HG02852 (cell line): ENCODE data around the gene OR8A1.
"Not testable (repeated sequence)": the region's sequence is repeated elsewhere in the genome, so short reads cannot be mapped to it uniquely, and the experiment has no call there.

Source experiments
- ATAC-seq: cut with Tn5 transposase; IDR thresholded peaks from one replicate; pipeline ENCODE4 v1.9.1; 2021; ENCODE audit warnings: mild to moderate bottlenecking, moderate library complexity; ENCODE audit not compliant: unreplicated experiment

Gene OR8A1

DNA sequence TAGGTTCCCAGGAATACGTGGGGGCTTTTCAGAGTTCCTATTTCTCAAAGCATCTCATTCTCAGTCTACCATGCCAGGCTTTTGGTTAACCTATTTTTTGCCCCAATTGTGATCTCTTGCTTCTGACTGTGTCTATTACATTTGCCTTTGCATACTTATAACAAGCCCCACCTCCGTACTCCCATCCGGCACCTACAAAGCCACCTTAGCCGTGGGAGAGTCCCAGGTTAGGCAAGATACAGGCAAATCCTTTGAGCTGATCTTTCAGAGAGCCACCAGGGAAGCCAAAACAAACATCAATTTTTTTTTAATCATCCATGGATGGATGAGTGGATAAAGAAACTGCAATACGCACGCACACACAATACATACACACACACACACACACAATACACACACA is 22.8 kb downstream of the OR8A1 start:
- ATAC-seq, result no peak

DNA sequence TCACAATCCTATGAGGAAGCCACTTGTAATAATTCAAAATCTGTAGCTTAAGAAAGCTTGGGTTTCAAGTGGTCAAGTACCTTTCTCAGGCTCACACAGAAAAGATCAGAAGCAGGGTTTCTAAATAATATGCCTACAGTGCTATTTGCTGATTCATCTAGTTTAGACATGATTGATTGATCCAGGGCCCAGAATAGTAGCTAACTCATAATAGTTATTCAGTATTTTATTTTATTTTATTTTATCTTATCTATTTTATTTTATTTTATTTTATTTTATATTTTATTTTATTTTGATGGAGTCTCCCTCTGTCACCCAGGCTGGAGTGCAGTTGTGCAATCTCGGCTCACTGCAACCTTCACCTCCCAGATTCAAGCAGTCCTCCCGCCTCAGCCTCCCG is 25.5 kb downstream of the OR8A1 start:
- no peak for ATAC-seq

DNA sequence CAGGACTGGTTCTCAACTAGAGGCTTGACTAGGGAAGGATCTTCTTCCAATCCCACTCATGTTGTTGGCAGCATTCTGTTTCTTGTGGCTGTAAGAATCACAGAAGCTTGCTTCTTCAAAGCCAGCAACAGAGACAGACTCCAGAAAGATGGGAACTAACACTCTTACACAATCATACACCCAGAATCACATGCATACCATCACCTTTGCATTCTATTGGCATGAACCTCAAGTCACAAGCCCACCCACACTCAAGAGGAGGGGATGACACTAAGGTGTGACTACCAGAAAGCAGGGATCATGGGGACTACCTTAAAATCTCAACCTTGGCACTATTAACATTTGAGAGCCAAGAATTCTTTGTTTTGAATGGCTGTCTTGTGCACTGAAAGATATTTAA is 27.8 kb downstream of the OR8A1 start:
- ATAC-seq, result no peak

DNA sequence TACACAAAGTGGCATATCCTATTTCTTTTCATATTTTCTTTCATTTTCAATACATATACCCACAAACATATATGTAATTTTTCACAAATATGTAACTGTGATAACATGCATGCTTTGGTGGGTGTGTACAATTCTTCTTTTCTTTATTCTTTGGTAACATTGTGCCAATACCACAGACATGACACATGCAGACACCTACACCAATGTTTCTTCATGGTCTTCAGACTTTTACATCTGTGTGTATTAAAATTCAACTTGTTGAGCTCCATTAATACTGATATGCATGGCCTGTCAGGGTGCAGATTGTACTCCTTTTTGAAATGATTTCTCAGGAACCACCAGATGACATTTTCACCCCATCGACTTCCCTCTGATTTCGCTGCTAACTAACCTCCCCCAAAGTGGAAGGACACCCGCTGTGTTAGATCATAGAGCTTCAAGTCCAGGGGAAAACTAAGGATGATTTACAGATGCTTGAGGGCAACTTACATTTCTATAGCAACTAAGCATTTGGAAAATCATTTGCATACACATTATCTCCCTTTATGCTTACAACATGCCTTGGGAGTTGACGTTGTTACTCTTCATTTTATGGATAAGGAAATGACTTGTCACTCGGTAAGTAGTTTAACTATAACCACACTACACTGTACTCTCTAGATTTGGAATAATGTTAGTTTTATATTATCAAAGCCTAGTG is 31.0 kb downstream of the OR8A1 start:
- ATAC-seq, result no peak

DNA sequence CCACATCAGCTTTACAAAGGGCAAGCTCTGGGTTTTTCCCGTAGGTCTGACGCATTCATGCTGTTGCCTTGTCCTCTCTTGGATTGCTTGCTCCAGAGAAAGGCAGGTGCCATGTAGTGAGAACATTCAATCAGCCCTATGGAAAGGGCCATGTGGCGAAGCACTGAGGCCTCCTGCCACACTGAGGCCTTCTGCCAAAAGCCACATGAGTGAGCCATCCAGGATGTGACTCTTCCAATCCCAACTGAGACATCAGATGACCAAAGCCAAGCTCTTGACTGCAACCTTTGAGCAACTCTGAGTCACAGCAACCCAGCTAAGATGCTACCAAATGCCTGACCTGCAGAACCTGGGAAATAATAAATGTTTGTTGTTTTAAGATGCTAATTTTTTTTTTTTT is 32.4 kb downstream of the OR8A1 start:
- ATAC-seq, result no peak

DNA sequence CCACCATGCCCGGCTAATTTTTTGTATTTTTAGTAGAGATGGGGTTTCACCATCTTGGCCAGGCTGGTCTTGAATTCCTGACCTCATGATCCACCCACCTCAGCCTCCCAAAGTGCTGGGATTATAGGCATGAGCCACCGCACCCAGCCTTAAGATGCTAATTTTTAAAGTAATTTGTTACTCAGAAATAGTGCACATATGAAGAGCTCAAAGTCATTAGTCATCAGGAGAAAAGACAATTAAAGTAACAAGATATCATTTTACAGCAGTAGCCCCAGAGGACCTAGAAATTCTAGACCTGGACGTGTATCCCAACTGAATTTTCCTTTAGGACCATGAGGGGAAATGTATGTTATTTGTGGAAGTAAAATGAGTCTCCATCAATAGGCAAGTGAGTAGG is 32.9 kb downstream of the OR8A1 start:
- ATAC-seq, result not testable (repeated sequence)

DNA sequence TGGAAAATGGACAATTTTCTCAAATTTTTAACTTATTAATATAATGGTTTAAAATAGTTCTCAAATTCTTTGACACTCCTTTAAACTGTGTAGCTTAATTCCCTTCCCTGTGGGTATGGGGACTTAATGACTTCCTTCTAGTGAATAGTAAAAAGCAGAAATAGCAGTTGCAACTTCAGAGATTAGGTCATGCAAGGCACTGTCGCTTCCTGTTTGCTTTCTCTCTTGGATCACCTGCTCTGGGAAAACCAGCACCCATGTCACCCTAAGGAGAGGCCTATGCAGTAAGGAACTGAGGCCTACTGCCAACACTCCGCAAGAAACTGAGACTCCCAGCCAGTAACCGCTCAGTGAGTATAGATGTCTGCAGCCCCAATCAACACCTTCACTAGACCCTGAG is 35.9 kb downstream of the OR8A1 start:
- ATAC-seq, result no peak

DNA sequence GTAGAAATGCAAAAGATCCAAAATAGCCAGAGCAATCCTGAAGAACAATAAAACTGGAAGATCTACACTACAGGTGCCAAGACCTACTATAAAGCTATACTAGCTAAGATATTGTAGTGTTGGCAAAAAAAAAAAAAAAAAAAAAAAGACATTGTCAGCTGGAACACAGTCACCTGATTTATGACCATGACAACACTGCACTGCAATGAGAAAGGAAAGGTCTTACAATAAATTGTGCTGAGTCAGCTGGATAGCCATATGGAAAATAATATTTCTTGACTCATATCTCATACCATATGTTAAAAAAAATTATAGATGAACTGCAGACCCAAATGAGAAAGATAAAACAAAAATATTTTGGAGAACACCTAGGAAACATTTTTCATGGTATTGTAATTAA is 38.4 kb downstream of the OR8A1 start:
- no peak for ATAC-seq

DNA sequence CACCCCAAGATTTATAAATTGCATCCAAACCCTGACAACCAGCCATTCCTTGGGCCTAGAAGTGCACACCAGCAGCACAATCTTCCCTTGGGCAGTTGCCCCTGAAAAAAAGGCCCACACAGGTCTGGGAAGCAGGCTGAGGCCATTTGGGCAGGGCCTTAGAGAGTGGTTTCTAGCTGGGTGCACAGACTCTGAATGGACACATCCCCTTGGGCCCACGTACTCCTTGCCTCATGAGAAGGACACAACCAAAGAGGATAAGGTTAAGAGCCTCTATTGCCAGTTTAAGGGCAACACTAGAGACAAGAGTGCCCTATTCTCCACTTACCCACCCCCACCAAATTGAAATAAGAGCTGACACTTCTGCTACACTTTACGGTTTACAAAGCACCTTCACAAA is 40.5 kb downstream of the OR8A1 start:
- ATAC-seq, result no peak

DNA sequence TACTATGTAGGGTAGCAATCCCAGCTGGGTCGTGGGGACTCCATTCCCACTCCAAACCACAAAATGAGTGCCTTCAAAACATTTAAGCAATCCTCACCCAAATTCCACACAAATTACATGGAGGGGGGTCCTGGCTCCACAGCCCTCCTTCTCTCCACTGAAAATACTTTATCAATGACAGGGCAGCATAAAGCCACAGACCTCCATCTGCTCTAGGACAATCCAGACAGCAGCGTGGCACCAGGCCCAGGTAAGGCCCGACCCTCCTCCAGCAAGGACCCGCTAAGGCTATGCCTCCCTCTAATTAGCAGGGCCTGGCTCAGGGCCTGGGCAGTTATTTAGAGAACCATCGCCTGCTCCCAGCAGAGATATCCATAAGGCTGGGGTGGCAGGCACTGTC is 41.3 kb downstream of the OR8A1 start, which contains the start of gene PANX3:
PANX3 (plus strand) TSS at position 365 of the 400 bp plus-strand sequence. CDS start 129 bp downstream, outside the sequence.
- no peak for ATAC-seq

DNA sequence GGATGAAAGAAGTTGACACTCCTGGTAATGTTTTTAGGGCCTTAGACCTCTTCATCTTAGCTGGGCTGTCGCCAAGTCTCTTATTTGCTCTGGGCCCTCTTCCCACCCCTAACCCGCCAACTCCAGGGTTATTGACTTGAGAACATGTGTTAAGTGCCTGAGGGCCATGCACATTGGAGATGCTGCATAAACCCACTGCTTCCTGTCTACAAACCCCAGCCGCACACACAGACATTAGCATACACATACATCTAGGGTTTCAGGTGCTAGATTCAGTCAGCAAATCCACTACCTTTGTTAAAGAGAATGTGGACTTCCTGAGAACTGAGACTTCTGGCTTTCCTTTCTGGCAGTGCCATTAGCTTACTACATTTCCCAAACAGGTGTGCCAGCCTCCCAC is 42.2 kb downstream of the OR8A1 start:
- no peak for ATAC-seq

DNA sequence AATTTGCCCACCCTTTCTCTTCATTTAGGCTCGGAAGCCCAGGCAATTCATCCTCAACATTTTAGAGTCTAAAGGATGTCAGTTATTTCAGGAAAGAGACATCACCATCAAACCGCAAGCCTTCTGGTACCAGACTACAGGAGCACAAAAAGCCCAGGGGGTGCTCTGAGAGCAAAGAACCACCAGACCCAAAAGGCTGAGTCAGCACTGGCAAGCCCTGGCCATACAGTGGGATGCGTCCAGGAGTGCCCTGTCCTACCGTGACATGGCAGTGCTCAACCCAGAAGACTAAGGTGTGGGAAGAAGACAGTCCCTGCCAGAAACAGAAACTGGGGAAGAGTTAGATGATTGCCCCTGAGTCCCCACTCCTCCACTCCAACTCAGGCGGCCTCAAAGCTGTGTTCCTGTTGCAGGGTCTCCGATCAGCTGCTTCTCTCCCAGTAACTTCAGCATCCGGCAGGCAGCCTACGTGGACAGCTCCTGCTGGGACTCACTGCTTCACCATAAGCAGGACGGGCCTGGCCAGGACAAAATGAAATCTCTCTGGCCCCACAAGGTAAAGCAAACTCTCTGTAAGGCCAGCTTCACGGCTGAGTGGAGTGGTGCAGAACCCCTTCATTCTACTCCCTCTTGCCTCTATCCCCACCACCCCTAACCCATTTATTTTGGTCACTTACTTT is 42.9 kb downstream of the OR8A1 start:
- ATAC-seq, result no peak

DNA sequence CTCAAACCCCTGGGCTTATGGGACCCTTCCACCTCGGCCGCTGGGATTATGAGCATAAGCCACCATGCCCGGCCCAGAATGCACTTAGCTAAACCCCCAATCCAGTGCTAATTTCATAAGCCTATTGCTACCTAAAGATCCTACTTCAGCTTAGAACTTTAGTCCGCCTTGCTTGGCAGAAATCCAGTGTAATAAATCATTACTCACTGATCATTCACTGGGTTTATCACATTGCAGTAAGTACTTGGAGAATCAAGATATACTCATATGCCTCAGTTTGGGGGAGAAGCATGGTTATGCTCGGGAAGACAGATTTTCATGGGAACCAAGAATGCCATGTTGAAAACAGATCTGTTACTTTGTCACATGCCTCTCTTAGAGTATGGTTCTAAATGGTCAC is 49.1 kb downstream of the OR8A1 start:
- ATAC-seq, result no peak
